ENCODE results near the gene DMD.

DNA sequence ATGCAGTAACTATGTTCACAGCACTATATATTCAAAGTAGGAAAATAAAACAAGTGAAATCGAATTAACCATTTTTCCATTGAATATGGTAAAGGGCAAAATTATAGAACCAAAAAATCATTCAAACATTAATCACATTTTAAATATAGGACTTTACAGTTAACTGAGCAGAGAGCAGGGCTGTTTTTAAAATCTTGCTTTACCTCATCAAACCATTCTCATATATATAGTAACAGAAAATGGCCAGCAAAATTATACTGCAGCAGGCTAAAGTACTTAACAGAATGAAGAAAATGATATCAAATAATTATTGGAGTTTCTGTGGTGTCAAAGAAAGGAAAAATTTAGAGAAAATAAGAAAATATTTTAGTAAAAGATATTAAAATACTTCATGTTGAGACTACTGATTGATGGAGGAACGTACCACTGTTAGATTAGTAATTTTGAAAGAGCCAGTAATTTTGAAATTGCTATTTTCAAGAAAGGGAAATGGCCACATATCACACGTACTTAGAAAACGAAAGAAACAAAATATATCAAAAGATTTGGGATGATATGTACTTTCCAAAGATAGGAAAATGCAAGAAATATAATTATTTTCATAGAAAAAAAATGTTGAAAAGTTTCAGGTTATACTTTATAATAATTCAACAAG lies 813.7 kb downstream of the DMD start:
- TF ChIP-seq, protein P1, sequence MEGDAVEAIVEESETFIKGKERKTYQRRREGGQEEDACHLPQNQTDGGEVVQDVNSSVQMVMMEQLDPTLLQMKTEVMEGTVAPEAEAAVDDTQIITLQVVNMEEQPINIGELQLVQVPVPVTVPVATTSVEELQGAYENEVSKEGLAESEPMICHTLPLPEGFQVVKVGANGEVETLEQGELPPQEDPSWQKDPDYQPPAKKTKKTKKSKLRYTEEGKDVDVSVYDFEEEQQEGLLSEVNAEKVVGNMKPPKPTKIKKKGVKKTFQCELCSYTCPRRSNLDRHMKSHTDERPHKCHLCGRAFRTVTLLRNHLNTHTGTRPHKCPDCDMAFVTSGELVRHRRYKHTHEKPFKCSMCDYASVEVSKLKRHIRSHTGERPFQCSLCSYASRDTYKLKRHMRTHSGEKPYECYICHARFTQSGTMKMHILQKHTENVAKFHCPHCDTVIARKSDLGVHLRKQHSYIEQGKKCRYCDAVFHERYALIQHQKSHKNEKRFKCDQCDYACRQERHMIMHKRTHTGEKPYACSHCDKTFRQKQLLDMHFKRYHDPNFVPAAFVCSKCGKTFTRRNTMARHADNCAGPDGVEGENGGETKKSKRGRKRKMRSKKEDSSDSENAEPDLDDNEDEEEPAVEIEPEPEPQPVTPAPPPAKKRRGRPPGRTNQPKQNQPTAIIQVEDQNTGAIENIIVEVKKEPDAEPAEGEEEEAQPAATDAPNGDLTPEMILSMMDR (conservative IDR thresholded peaks at IDR 0.05) = no peak
- no peak for TF ChIP-seq ZFX (IDR thresholded peaks at IDR 0.05)

Data from C4-2B (cell line).